H9 (cell line): ENCODE results near the gene TTC9. TPM values are rescaled to one million over a fixed set of nuclear protein-coding genes. Genes with fewer than 3 reads are reported as not detected.
A peak's percentile ranks its signal among the peaks of the same experiment; 100 is the strongest.

Source experiments
- DNase-seq: peaks from one replicate; pipeline ENCODE4 v3.0.0-alpha.2; 2017
- H2AFZ ChIP-seq: one replicate; pipeline ENCODE4 v1.6.1; 2013; ENCODE audit warnings: mild to moderate bottlenecking, low read length, control low read depth, moderate library complexity
- H2AK5ac ChIP-seq: 2 replicates; pipeline ENCODE4 v1.6.1; 2013; ENCODE audit warnings: low read length, control low read depth, mixed read lengths; ENCODE audit not compliant: insufficient read length
- H2BK120ac ChIP-seq: one replicate; pipeline ENCODE4 v1.6.1; 2013; ENCODE audit warnings: low read depth, mild to moderate bottlenecking, low read length, control low read depth, inconsistent platforms; ENCODE audit not compliant: poor library complexity, severe bottlenecking
- H2BK12ac ChIP-seq: 2 replicates; pipeline ENCODE4 v1.6.1; 2013; ENCODE audit warnings: low read length, control low read depth, mixed read lengths, low read depth; ENCODE audit not compliant: insufficient read length
- H2BK15ac ChIP-seq: 2 replicates; pipeline ENCODE4 v1.6.1; 2013; ENCODE audit warnings: low read depth, low read length, control low read depth
- H2BK20ac ChIP-seq: one replicate; pipeline ENCODE4 v1.6.1; 2013; ENCODE audit warnings: low read depth, mild to moderate bottlenecking, low read length, control low read depth, inconsistent platforms; ENCODE audit not compliant: poor library complexity, severe bottlenecking
- H2BK5ac ChIP-seq: 2 replicates; pipeline ENCODE4 v1.6.1; 2013; ENCODE audit warnings: low read length, control low read depth, mixed read lengths; ENCODE audit not compliant: insufficient read length
- H3K14ac ChIP-seq: 2 replicates; pipeline ENCODE4 v1.6.1; 2013; ENCODE audit warnings: low read length, control low read depth; ENCODE audit not compliant: insufficient read depth
- H3K18ac ChIP-seq: 2 replicates; pipeline ENCODE4 v1.6.1; 2013; ENCODE audit warnings: low read depth, mild to moderate bottlenecking, mixed read lengths, low read length, control low read depth; ENCODE audit not compliant: insufficient read length
- H3K23ac ChIP-seq: 2 replicates; pipeline ENCODE4 v1.6.1; 2013; ENCODE audit warnings: low read length, control low read depth, mixed read lengths, low read depth; ENCODE audit not compliant: insufficient read length
- H3K23me2 ChIP-seq: 2 replicates; pipeline ENCODE4 v1.6.1; 2013; ENCODE audit warnings: low read depth, mild to moderate bottlenecking, mixed read lengths, low read length, control low read depth; ENCODE audit not compliant: insufficient read length, poor library complexity, severe bottlenecking
- H3K27ac ChIP-seq: 2 replicates; pipeline ENCODE4 v1.5.1; 2013; ENCODE audit warnings: low read length, control low read depth, mixed read lengths, low read depth; ENCODE audit not compliant: insufficient read length
- H3K27me3 ChIP-seq: 2 replicates; pipeline ENCODE4 v1.6.1; 2013; ENCODE audit warnings: low read length, control low read depth, inconsistent platforms; ENCODE audit not compliant: insufficient read depth
- H3K4ac ChIP-seq: 2 replicates; pipeline ENCODE4 v1.6.1; 2013; ENCODE audit warnings: low read depth, mild to moderate bottlenecking, control low read depth, inconsistent platforms, low read length, moderate library complexity
- H3K4me1 ChIP-seq: 2 replicates; pipeline ENCODE4 v1.6.1; 2013; ENCODE audit warnings: low read length, control low read depth, inconsistent platforms; ENCODE audit not compliant: insufficient read depth
- H3K4me2 ChIP-seq: 2 replicates; pipeline ENCODE4 v1.6.1; 2013; ENCODE audit warnings: low read length, control low read depth, mixed read lengths; ENCODE audit not compliant: insufficient read length, insufficient read depth
- H3K56ac ChIP-seq: 2 replicates; pipeline ENCODE4 v1.6.1; 2013; ENCODE audit warnings: low read depth, mild to moderate bottlenecking, mixed read lengths, low read length, control low read depth; ENCODE audit not compliant: insufficient read length
- H3K79me1 ChIP-seq: 2 replicates; pipeline ENCODE4 v1.6.1; 2013; ENCODE audit warnings: low read depth, mild to moderate bottlenecking, moderate library complexity, low read length, control low read depth, inconsistent platforms; ENCODE audit not compliant: insufficient read depth, poor library complexity, severe bottlenecking
- H3K79me2 ChIP-seq: 2 replicates; pipeline ENCODE4 v1.6.1; 2013; ENCODE audit warnings: low read length, control low read depth, inconsistent platforms; ENCODE audit not compliant: insufficient read depth
- H3K9ac ChIP-seq: 2 replicates; pipeline ENCODE4 v1.6.1; 2013; ENCODE audit warnings: low read length, control low read depth, mixed read lengths; ENCODE audit not compliant: insufficient read length; ENCODE audit errors: extremely low read depth
- H3K9me3 ChIP-seq: one replicate; pipeline ENCODE4 v1.6.1; 2013; ENCODE audit warnings: low read depth, low read length, inconsistent platforms; ENCODE audit not compliant: control insufficient read depth
- H3T11ph ChIP-seq: one replicate; pipeline ENCODE4 v1.6.1; 2013; ENCODE audit warnings: mild to moderate bottlenecking, low read length, control low read depth, inconsistent platforms
- H4K20me1 ChIP-seq: one replicate; pipeline ENCODE4 v1.6.1; 2013; ENCODE audit not compliant: control insufficient read depth, insufficient read length, insufficient read depth
- H4K5ac ChIP-seq: 2 replicates; pipeline ENCODE4 v1.6.1; 2013; ENCODE audit warnings: low read depth, mild to moderate bottlenecking, mixed read lengths, low read length, control low read depth; ENCODE audit not compliant: insufficient read length
- H4K8ac ChIP-seq: replicated peaks from 2 replicates; pipeline ENCODE4 v1.6.1; 2013; ENCODE audit warnings: low read length, control low read depth, mixed read lengths, low read depth; ENCODE audit not compliant: insufficient read length
- H4K91ac ChIP-seq: 2 replicates; pipeline ENCODE4 v1.6.1; 2013; ENCODE audit warnings: low read depth, mild to moderate bottlenecking, moderate library complexity, mixed read lengths, low read length, control low read depth; ENCODE audit not compliant: insufficient read length
- H3K27ac Mint-ChIP-seq, 3 experiments: 2 replicates in 2 of 3; 3 replicates in 1 of 3; pipeline ENCODE4 v1.8.0; 2020 to 2021; ENCODE audit warnings: mixed read lengths in 3 of 3, mild to moderate bottlenecking in 1 of 3, moderate library complexity in 1 of 3
- H3K27me3 Mint-ChIP-seq: 2 replicates; pipeline ENCODE4 v1.8.0; 2021; ENCODE audit warnings: low read depth, mild to moderate bottlenecking, moderate library complexity, mixed read lengths
- H3K36me3 Mint-ChIP-seq, 3 experiments: 2 replicates in 2 of 3; 3 replicates in 1 of 3; pipeline ENCODE4 v1.8.0; 2020 to 2021; ENCODE audit warnings: low read depth in 3 of 3, mixed read lengths in 3 of 3; ENCODE audit not compliant: insufficient read depth in 1 of 3
- H3K4me1 Mint-ChIP-seq, 2 experiments: 2 replicates each; pipeline ENCODE4 v1.8.0; 2020; ENCODE audit warnings: mixed read lengths in 2 of 2
- H3K4me3 Mint-ChIP-seq, 2 experiments: 2 replicates in 1 of 2; 3 replicates in 1 of 2; pipeline ENCODE4 v1.8.0; 2020 to 2021; ENCODE audit warnings: mild to moderate bottlenecking in 2 of 2, mixed read lengths in 2 of 2, moderate library complexity in 1 of 2
- H3K9me3 Mint-ChIP-seq, 2 experiments: 2 replicates in 1 of 2; 3 replicates in 1 of 2; pipeline ENCODE4 v1.8.0; 2020; ENCODE audit warnings: mild to moderate bottlenecking in 2 of 2, mixed read lengths in 2 of 2, moderate library complexity in 1 of 2
- CTCF ChIP-seq: fragments of 200-600 bp; sonication (generic); conservative IDR thresholded peaks from 3 replicates; pipeline ENCODE4 v1.8.0; 2021; ENCODE audit warnings: antibody characterized with exemption, mild to moderate bottlenecking
- WGBS: extraction: QIAGEN DNeasy Blood & Tissue Kit; methylation state at CpG from one replicate; pipeline ENCODE4 v1.1.7; 2013; ENCODE audit warnings: missing lambda C conversion rate, low lambda C conversion rate, mixed read lengths; ENCODE audit not compliant: insufficient read length; ENCODE audit errors: extremely low coverage; 5-methylcytosine and 5-hydroxymethylcytosine counted together
- total RNA-seq: library from RNA; stranded (reverse); gene quantifications from 2 replicates; pipeline ENCODE4 v1.2.1, GENCODE V29; 2021

The TTC9 gene
- total RNA-seq, 1 experiment from 2014 or later, result 17.4 TPM

GRCh38 chr14:70666361-70666686 is 24.6 kb downstream of the TTC9 start:
- no peaks in the 10 kb centered on the region for H3K27me3 ChIP-seq
- H4K5ac ChIP-seq, result no peak overlapping the region
- no peak for TF ChIP-seq CTCF
- no peak overlapping the region for H2AFZ ChIP-seq
- H3K79me1 ChIP-seq, result no peaks in the 10 kb centered on the region
- no peak overlapping the region for H3T11ph ChIP-seq
- no peaks in the 10 kb centered on the region for H3K9me3 ChIP-seq
- no peak overlapping the region for H3K14ac ChIP-seq
- no peaks in the 10 kb centered on the region for H3K27me3 Mint-ChIP-seq
- H2BK15ac ChIP-seq, result no peak overlapping the region
- peak overlapping the region; percentile 9 for H3K18ac ChIP-seq
- no peaks in the 10 kb centered on the region for H4K20me1 ChIP-seq
- H2BK20ac ChIP-seq, result no peak overlapping the region
- H3K23me2 ChIP-seq, result no peaks in the 10 kb centered on the region
- H4K91ac ChIP-seq, result no peak overlapping the region
- no peak overlapping the region for H2BK5ac ChIP-seq
- H2BK120ac ChIP-seq, result no peak overlapping the region
- peaks cover 11% of the 10 kb centered on the region; the same call in 1 of the 2 replicates for H3K79me2 ChIP-seq
- H3K56ac ChIP-seq, result no peak overlapping the region
- H3K9ac ChIP-seq, result no peak overlapping the region
- no peak for DNase-seq
- H3K4me2 ChIP-seq, result no peak overlapping the region
- peaks cover 37 to 49% of the 10 kb centered on the region in 2 experiments for H3K4me1 Mint-ChIP-seq
- H2BK12ac ChIP-seq, result no peak overlapping the region
- no CpG with 5 or more reads among the region's 1 CpG for WGBS
- no peak overlapping the region for H3K23ac ChIP-seq
- H3K4me3 Mint-ChIP-seq, result no peak overlapping the region
- no peak overlapping the region for H2AK5ac ChIP-seq
- no peak overlapping the region for H4K8ac ChIP-seq
- no peak overlapping the region for H3K27ac ChIP-seq
- no peak overlapping the region; a peak in 1 of 7 replicates for H3K27ac Mint-ChIP-seq
- H3K4ac ChIP-seq, result no peak overlapping the region
- H3K36me3 Mint-ChIP-seq, result peaks cover 38 to 60% (median 39%) of the 10 kb centered on the region in 3 experiments
- H3K9me3 Mint-ChIP-seq, result no peaks in the 10 kb centered on the region
- peaks cover 14% of the 10 kb centered on the region for H3K4me1 ChIP-seq
